Measurements from ENCODE around the gene MSX1.

Gene MSX1

GRCh38 chr4:4858527-4859324, 739 bp upstream of the MSX1 start:
- DNase-seq = no peak

DNA sequence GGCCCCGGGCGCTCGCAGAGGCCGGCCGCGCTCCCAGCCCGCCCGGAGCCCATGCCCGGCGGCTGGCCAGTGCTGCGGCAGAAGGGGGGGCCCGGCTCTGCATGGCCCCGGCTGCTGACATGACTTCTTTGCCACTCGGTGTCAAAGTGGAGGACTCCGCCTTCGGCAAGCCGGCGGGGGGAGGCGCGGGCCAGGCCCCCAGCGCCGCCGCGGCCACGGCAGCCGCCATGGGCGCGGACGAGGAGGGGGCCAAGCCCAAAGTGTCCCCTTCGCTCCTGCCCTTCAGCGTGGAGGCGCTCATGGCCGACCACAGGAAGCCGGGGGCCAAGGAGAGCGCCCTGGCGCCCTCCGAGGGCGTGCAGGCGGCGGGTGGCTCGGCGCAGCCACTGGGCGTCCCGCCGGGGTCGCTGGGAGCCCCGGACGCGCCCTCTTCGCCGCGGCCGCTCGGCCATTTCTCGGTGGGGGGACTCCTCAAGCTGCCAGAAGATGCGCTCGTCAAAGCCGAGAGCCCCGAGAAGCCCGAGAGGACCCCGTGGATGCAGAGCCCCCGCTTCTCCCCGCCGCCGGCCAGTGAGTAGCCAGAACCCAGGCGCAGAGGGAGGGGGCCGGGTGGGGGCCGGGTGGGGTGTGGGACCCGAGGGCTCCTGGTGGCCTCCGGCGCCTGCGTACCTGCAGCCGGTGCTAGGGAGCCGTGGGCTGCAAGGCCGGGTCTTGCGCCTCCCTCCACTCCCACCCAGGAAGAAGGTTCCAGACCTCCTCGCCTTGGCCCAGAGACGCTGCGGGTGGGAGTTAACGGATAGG, 534 bp downstream of the MSX1 start:
- DNase-seq = no peak

DNA sequence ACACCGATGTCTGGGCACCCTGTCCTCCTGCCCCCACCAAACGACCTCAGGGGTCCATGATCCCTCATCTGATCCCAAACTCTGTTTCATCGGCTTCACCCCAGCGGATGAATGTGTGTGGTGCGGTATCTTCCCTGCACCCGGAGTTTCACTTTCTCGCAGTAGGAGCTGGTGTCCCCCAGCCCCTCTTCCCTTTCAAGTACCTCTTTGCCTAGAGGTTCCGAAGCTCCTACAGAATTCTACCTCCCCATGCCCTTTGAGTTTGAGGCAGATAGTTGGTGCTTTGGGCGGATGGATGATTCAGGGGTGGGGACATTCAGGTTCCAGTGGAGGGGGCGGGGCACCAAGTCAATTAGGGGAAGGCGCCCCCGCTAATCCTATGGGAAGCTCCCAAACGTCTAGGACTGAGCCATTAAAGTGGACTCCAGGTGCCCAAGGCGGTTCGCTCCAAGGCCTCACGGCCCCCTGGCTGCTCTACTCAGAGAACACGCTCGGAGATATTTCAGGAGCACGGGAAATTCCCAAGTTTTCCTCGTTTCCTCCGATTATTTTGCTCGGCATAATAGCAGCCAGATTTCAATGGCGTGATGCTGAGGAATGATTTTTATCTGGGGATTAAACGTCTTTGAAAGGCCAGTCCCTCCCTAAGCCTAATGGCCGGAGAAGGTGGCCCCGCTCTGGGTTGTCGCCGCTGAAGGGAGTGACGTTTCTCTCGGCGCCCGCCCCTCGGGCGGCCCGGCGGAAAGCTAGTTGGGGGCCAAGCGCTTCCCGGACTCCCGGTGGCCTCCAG, 1.3 kb downstream of the MSX1 start:
- no peak for DNase-seq

DNA sequence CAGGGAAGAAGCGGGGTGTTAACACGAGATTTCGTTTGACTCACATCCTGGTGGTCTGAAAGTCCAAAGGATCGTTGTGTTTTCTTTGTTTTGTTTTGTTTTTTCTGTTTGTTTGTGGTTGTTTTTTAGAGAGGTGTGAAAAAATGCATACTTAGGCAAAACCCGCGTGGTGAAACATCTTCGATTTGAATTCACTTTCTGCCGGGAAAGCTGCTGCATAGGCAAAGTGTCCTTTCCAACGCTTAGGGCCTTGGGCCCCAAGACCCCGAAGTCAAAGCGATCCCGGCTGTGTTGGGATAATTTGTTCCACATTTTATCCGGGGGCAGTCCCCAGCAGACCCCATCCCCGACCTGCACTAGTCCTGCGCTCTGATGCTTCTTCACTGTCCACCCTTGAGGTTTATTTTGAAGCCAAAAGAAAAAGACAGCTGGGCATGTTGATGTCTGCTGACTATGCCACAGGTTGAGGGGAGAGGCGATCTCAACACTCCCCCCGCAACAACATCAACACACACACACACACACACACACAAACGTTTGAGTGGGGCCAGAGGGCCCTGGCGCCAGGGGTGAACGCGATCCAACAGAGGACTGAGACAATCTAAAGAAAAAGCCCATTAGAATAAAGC, 2.0 kb downstream of the MSX1 start:
- no peak for DNase-seq

DNA sequence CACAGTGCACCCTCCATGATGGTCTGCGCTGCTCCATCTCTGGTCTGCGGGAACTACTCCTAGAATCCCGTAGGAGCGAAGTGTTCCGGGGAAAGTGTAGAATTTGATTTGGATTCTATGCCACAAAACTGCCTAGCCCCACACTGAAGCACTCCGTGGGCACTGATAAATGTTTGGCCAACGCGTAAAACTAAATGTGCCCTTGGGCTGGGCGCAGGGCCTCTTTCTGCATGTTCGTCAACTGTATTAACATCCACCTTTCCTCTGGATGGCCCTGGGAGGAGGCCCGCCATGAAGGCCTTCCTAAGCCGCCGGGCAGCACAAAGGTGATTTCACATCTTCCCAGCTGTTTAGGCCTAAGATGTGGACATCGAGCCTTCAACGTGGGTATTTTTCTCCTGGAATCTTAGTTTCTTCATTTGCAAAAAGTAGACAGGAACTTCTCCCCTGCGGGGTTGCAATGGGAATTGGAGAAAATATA, 2.6 kb downstream of the MSX1 start:
- no peak for DNase-seq

DNA sequence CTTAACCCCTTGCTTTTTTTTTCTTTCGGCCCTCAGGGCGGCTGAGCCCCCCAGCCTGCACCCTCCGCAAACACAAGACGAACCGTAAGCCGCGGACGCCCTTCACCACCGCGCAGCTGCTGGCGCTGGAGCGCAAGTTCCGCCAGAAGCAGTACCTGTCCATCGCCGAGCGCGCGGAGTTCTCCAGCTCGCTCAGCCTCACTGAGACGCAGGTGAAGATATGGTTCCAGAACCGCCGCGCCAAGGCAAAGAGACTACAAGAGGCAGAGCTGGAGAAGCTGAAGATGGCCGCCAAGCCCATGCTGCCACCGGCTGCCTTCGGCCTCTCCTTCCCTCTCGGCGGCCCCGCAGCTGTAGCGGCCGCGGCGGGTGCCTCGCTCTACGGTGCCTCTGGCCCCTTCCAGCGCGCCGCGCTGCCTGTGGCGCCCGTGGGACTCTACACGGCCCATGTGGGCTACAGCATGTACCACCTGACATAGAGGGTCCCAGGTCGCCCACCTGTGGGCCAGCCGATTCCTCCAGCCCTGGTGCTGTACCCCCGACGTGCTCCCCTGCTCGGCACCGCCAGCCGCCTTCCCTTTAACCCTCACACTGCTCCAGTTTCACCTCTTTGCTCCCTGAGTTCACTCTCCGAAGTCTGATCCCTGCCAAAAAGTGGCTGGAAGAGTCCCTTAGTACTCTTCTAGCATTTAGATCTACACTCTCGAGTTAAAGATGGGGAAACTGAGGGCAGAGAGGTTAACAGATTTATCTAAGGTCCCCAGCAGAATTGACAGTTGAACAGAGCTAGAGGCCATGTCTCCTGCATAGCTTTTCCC, 3.4 kb downstream of the MSX1 start:
- DNase-seq = no peak

GRCh38 chr4:4864443-4864939, 5.0 kb downstream of the MSX1 start:
- no peak for DNase-seq

GRCh38 chr4:4864940-4865704, 5.7 kb downstream of the MSX1 start:
- DNase-seq = no peak

- no peak for DNase-seq
These were observed 6.2 kb downstream of the MSX1 start for GRCh38 chr4:4865705-4866123.

DNA sequence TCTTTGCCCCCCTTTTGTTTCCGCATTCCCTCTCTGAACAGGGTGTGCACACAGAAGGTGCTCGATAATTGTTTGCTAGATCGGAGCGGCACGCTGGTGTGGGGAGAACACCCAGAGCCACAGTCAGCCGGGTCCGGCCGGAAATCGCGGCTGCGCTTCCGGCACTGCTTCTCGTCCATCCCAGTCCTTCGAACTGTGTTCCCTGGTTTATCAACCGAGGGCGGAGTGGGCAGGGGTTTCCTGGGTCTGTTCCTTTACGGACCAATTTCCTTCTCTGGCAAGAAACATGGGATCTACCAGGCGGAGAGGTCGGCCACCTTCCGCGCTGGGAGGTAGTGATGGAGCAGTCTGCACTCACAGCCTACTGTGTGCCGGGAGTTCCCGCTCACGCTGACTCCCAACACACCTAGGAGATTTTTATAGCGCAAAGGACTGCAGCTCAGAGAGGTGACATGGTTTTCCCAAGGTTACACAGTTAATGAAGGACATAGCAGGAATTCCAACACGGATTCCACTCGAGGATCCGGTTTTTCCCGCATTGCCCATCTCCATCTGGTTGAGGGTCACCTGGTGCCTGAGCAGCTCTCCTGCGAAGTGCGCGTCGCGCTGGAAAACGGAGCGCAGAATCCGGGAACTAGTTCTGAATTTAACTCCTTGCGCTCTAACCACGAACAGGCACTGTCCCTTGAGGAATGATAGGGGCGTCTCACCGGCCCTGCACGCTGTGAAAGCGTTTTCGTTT, 6.8 kb downstream of the MSX1 start:
- DNase-seq = no peak

DNA sequence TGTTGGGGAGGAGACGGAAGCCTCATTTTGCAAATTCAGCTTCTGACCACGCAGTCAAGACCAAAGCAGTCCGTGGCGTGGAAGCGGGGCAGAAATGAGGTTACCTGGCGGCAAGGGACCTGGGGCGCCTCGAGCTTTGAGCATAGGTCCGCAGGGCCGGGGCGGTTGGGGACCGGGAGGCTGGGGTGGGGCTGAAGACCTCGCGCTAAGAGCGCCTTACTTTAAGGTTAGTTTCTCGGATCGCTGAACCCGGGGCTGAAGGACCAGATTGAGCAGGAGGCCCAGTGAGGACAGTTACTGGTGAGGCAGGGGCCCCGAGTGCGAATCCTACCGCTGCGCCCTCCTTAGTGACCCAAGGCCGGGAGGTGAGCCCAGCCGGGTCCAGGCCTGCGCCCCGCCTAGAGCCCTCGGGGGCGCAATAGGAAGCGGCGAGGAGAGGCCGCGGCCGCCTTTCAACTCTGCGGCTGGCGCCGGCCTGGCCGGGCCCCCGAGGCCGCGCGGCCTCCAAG, 7.5 kb downstream of the MSX1 start:
- DNase-seq = no peak

DNA sequence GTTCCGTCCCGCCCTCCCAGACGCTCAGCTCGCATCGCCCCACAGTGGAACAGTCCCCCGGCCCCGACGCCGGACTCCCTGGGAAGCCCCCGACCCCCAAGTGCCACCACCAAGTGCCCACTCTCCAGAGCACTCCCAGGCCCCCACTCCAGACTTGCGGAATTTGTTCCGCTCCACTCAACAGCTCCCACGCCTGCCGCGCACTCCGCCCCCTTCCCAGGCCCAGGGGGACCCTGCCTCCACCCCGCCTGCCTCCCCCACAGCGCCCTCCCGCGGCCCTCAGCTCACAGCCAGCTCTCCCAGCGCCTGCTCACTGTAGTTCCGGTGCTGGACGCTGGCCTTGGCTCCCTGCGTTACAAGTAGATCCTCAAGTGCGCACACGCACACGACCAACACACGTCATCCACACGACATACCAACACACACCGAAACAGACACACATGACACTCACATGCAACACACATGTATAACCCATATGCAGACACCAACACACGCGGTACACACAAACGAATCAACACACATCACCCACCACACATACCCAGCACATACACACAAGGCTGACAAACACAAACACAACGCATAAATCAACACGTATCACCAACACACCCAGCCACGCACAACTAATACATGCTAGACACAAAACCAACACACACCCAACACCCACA, 8.0 kb downstream of the MSX1 start:
- no peak for DNase-seq

GRCh38 chr4:4868040-4868757, 8.7 kb downstream of the MSX1 start:
- DNase-seq = no peak

- DNase-seq = no peak
These were observed 9.6 kb downstream of the MSX1 start for GRCh38 chr4:4868758-4869723.

GRCh38 chr4:4869731-4870571, 10.5 kb downstream of the MSX1 start:
- DNase-seq = no peak

GRCh38 chr4:4870576-4871241, 11.2 kb downstream of the MSX1 start:
- no peak for DNase-seq
